Activated CD4-positive, alpha-beta T cell treated with anti-CD3 and anti-CD28 coated beads, Interleukin-2, Interleukin-4, amounts not matched to agents 100 ng/mL and 50 ng/mL, durations not matched to agents 16 hours and 8 hours (primary cell): ENCODE results near the gene EVI2A.

Source experiments
- DNase-seq: peaks from one replicate; pipeline ENCODE4 v3.0.0-alpha.2; 2020; ENCODE audit warnings: low spot score

Gene EVI2A

GRCh38 chr17:31273516-31273915 lies 47.9 kb downstream of the EVI2A start:
- DNase-seq = no peak

- DNase-seq = no peak
Observed at GRCh38 chr17:31272803-31273202, 48.6 kb downstream of the EVI2A start.

DNA sequence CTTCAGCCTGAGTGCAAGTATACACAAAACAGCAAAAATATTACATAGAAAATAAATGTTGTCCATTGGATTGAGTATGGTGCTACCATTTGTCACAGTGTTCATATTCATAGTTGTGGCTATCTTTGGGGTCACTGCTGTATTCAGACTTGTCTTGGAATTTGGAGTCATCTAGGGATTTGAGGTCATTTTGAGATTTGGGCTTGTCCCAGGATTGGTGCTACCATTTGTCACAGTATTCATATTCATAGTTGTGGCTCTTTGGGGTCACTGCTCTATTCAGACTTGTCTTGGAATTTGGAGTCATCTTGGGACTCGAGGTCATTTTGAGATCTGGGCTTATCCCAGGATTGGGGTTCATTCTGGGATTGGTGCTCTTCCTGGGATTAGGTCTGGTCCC lies 49.2 kb downstream of the EVI2A start:
- no peak for DNase-seq

GRCh38 chr17:31269578-31269983 lies 51.8 kb downstream of the EVI2A start:
- DNase-seq = no peak

GRCh38 chr17:31269036-31269577 lies 52.3 kb downstream of the EVI2A start:
- DNase-seq = no peak
